ENCODE results near the gene SLC26A11.

DNA sequence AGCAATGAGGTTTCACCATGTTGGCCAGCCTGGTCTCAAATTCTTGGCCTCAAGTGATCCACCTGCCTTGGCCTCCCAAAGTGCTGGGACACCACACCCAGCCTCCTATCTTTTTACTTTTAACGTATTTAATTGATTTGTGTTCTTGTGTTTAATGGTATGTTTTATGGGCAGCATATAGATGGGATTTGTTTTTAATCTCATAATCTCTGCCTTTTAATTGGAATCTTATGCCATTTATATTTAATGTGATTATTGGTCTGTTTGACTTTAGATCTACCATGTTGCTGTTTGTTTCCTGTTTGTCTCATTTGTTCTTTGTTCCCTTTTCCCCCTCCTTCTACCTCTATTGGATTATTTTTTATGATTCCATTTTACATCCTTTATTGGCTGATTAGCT, 12.2 kb downstream of the SLC26A11 start:
- TF ChIP-seq, protein P1, sequence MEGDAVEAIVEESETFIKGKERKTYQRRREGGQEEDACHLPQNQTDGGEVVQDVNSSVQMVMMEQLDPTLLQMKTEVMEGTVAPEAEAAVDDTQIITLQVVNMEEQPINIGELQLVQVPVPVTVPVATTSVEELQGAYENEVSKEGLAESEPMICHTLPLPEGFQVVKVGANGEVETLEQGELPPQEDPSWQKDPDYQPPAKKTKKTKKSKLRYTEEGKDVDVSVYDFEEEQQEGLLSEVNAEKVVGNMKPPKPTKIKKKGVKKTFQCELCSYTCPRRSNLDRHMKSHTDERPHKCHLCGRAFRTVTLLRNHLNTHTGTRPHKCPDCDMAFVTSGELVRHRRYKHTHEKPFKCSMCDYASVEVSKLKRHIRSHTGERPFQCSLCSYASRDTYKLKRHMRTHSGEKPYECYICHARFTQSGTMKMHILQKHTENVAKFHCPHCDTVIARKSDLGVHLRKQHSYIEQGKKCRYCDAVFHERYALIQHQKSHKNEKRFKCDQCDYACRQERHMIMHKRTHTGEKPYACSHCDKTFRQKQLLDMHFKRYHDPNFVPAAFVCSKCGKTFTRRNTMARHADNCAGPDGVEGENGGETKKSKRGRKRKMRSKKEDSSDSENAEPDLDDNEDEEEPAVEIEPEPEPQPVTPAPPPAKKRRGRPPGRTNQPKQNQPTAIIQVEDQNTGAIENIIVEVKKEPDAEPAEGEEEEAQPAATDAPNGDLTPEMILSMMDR (IDR thresholded peaks at IDR 0.05 in 4 of 5, conservative IDR thresholded peaks at IDR 0.05 in 1 of 5) = no peak
- no peak for TF ChIP-seq POLR2A (IDR thresholded peaks at IDR 0.05)

All from gastrocnemius medialis (tissue), 4 donors.